HG03103 (cell line): Measurements from ENCODE around the gene NPVF.

ENCODE experiments used
- ATAC-seq: cut with Tn5 transposase; IDR thresholded peaks from one replicate; pipeline ENCODE4 v1.9.1; 2021; ENCODE audit warnings: low read depth; ENCODE audit not compliant: unreplicated experiment

NPVF gene

DNA sequence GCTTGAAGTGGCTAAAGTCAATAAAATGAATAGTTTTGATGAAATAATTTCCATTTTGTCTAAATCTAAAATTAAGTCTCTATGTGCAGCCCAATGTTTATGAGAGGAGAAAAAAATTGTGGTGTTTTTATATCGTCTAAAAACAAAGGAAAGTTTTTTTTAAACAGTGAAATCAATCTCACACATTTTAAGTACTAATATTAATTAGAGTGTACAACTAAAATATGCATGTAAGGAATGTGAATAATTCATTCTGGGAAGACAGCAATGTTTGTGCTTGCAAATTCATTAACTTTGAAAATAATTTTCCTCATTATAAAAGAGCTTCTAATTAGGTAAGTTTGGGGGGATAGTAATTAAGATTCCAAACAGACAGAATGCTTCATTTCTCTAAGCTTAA, at the start of gene NPVF:
Gene NPVF (minus strand): TSS at position 101 of the 400 bp plus-strand sequence. CDS start 47 bp downstream, at position 54.
- ATAC-seq: no peak

GRCh38 chr7:25272265-25272664, 44.0 kb upstream of the NPVF start:
- ATAC-seq: no peak

DNA sequence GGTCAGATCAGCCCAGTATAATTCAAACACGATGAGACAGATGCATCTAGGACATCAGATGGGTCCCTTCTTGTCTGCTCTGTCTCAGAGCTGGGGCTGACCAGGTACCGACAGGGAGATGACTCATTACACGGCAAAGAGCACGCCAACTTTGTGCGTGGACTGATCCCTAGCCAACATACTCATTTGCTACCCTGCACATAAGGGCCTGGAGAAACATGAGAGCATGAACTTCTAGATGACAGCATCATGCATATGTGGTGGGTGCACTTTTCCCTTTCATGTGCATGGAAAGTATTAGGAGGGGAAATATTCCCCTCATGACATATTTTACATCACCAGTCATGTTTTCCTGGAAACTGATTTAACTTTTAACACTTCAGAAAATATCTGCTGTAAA, 35.1 kb upstream of the NPVF start:
- no peak for ATAC-seq

DNA sequence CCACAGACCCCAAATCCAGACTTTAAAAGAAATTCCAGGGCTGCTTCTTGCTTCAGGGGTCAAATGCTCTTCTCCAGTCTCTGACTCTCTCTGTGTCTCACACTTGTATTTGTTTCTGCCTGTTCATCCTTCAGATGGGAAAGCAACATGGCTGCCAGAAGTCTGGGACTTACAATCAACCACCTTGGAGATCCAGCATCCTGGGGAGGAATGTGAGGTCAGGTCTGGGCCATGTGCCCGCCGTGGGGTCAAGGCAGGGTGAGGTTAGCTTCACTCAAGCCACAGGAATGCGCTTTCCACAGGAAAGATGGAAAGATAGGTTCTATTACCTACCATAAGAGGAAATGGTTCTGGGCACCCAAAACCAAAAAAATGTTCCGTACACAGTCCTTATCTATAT, 34.3 kb upstream of the NPVF start:
- no peak for ATAC-seq

GRCh38 chr7:25261545-25262140, 33.4 kb upstream of the NPVF start:
- ATAC-seq: no peak

- ATAC-seq: peak; percentile 51
Measured at GRCh38 chr7:25260862-25261494, 32.7 kb upstream of the NPVF start.

DNA sequence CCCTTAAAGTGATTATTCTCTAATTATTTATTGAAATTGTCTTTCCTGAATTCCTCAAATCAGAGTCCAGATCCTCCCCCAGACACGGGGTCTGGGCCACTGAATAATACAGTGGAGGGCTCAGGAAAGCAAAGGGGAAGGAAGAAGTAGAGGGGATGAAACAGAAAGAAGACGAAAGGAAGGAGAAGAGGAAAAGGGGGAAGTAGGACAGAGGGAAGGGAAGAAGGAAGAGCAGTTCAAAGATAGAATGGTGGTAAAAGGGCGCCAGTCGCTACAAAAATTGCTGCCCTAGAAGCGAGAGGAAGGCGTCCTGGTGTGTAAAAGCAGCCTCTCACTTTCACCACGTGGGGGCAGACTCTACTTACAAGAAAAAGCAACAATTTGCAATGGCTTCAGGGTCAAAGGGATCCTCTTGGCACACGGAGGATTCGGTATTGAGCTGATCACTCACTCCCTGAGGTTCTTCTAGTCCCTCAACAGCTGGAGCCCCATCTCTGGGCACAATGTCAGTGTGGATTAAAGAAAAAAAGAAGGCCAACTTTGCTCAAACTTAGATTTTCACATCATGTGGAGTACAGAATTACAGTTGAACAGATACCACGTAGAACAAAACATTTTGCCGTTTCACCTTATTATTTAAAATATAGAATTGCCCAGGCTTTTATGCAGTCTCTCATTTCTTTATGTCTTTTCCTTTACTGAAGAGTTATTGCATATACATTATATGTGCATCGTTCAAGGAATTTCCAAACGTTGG, 31.4 kb upstream of the NPVF start:
- no peak for ATAC-seq

DNA sequence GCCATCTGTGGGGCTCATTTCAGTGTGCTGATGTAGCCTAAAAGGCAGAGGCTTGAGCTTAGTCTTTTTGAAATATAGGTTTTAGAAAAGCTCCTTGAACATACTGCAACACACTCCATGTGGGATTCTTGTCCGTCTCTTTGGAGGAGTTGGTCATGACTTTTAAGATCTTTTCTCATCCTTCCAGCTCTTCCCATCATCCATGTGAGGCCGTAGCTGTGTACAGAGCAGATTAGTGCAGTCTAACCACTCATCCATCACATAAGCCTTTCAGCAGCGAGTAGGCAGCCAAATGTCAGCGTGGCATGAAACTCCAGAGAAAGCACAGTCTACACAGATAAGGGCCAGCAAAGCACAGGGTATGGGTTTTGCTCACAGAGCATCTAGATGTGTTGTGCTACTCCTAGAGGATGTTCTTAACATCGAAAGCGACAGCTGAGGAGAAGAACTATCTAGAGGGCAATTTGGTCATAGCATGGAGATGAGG, 28.1 kb upstream of the NPVF start:
- ATAC-seq: no peak

DNA sequence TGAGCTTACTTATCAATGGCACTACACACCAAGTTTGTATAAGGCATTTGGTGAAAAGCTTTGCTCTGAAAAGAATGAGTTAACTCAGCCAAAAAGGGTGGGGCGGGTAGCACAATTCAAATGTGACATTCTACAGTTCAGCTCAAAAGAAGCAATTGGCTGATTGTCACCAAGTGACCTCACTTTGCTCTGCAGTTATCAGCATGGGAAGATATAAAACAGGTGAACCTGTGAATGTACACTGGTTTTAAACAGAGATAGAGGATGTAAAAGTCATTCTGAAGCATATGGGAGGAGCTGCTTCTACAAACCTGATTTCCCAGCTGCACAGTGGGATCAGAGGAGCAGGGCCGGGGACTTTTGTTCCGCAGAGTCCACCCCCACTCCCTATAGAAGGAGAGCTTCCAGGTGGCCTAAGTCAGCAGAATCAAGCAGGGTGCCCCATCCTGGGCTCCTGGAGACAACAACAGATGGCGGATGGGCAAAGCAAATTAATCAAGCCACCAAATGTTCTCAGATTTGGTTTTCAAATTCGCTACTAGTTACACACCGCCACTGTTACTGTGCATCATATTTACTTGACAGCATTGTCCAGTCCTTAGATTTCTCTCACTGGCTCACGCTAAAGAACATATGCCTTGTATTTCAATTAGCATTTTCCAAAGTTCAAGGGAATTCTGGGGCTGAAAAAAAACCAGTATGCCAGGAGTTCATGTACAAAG, 27.5 kb upstream of the NPVF start:
- ATAC-seq: no peak

DNA sequence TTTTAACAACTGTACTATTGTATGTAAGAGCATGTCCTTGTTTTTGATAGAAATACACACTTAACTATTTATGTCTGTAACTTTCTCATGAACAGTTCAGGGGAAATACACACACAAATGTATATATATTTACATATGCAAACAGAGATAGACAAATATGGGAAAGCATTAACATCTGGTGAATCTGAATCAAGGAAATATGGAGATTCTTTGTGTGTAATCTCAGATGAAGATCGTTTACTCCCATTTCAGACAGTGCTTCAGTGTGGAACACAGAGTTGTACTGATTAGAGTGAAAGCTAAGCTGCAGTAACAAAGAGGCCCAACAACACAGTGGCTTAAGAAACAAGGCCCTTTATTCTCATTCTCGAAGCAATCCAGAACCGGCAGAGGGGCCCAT, 26.3 kb upstream of the NPVF start:
- no peak for ATAC-seq

- no peak for ATAC-seq
Measured at GRCh38 chr7:25253714-25254113, 25.4 kb upstream of the NPVF start.

- no peak for ATAC-seq
Measured at GRCh38 chr7:25250386-25250785, 22.1 kb upstream of the NPVF start.

GRCh38 chr7:25249772-25250171, 21.5 kb upstream of the NPVF start:
- ATAC-seq: no peak

DNA sequence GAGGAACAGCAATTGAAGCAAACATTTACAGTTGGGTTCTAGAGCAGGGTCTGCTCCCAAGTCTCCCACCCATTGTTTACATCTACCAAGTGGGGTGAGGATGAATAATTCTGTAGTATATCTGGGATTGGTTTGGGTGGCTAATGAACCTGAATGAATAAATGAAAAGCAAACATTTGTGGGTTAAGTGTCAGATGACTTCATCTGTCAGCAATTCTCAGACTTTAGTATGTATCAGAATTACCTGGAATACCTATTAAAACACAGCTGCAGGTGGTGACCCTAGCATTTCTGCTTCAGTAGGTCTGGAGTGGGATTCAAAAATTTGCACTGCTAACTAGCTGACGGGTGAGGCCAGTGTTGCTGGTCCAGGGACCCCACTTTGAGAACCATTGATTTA, 18.0 kb upstream of the NPVF start:
- ATAC-seq: no peak

DNA sequence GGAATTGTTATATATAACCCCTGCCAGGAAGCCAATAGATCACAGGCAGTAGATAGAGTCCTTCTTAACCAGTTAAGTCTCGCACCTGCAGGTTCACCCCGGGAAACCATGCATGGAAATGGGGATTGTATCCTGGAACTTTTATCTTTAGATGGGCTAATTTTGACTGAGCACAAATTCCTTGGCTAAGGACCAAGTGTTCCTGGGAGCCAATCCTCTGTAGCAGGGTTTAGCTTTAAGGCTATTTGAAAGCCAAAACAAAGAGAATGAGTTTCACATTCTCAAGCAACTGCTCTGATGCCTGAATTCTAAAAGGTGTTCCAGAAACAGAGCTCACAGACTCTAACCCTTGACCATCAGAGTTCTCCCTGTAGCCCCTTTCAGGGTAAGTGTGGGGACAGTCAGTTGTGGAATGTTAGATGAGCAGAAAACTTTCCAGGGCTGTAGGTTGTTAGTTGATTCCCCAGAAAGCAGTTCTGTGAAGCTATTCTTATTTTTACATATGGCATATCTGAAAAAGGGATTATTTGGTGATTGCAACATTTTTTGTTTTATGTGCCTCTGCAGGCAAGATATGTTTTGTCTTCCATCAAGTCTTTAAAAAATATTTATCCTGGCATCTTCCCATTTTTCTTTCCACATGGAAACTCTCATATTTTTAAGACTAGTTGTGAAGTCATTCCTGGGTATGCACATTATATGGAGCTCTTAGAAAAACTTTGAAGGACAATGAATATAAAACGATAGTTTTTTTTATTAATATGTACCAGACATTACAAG, 16.2 kb upstream of the NPVF start:
- ATAC-seq: no peak

GRCh38 chr7:25242678-25243077, 14.4 kb upstream of the NPVF start:
- ATAC-seq: no peak

GRCh38 chr7:25240896-25241295, 12.6 kb upstream of the NPVF start:
- ATAC-seq: no peak

GRCh38 chr7:25240340-25240739, 12.1 kb upstream of the NPVF start:
- no peak for ATAC-seq

DNA sequence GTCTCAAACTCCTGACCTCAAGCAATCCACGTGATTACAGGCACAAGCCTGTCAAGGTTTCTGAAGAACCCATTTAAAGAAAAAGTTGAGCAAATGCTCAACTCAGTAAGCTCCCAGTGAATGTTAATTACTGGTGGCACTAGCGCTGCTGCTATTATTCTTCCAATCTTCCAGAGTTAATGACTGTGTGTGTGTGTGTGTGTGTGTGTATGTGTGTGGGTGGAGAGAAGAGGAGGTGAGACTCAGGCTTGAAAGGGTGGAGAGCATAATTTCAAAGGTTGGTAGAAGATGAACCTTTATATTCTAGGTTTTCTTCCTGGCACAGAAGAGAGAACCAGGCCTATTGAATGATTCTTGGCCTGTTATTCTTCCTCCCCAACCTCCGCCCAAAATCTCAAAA, 11.6 kb upstream of the NPVF start:
- no peak for ATAC-seq

- ATAC-seq: no peak
Measured at GRCh38 chr7:25238066-25238725, 9.9 kb upstream of the NPVF start.
